Measurements from ENCODE around the gene DPYSL5.
A peak's percentile ranks its signal among the peaks of the same experiment; 100 is the strongest.

Gene DPYSL5

DNA sequence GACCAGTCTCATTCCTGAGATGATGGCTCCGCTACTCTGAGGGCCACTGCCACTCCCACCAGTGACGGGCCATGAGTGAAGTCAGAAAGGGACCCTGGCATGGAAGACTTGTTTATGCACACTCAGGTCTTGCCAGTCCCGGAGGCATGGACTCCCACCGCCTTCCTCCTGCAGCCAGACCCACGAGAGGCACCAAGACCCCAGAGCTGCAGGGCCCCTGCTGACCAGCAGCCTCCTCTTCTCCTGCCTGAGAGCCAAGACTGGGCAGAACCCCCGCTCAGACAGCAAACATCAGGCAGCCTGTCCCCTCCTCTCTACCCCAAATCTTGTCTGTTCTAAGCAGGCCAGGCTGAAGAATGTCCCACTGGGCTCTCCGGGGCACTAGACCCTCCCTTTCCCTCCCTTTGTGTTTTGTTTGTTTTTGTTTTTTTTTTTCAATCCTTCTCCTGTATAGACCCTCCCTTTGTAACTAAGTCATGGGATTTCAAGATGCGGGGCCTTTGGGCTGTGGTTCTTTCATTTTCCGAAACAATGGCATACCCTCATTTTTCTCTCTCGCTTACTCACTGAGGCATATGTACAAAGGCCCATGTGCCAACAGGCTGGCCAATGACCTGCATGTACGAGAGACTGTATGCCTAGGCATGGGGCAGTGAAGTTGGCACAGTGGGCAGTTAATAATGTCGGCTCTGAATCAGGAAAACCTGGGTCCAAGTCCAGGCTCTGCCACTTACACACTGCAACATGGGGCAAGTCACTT lies 98.2 kb downstream of the DPYSL5 start:
- no peak overlapping the region for H3K4me3 ChIP-seq (ENCODE audit: control insufficient read depth, low read depth, low read length)
- TF ChIP-seq, protein P1, sequence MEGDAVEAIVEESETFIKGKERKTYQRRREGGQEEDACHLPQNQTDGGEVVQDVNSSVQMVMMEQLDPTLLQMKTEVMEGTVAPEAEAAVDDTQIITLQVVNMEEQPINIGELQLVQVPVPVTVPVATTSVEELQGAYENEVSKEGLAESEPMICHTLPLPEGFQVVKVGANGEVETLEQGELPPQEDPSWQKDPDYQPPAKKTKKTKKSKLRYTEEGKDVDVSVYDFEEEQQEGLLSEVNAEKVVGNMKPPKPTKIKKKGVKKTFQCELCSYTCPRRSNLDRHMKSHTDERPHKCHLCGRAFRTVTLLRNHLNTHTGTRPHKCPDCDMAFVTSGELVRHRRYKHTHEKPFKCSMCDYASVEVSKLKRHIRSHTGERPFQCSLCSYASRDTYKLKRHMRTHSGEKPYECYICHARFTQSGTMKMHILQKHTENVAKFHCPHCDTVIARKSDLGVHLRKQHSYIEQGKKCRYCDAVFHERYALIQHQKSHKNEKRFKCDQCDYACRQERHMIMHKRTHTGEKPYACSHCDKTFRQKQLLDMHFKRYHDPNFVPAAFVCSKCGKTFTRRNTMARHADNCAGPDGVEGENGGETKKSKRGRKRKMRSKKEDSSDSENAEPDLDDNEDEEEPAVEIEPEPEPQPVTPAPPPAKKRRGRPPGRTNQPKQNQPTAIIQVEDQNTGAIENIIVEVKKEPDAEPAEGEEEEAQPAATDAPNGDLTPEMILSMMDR (conservative IDR thresholded peaks at IDR 0.05; ENCODE audit: control insufficient read depth, insufficient read depth, low read depth, low read length): no peak
- no peak for DNase-seq (ENCODE audit: low read depth)

DNA sequence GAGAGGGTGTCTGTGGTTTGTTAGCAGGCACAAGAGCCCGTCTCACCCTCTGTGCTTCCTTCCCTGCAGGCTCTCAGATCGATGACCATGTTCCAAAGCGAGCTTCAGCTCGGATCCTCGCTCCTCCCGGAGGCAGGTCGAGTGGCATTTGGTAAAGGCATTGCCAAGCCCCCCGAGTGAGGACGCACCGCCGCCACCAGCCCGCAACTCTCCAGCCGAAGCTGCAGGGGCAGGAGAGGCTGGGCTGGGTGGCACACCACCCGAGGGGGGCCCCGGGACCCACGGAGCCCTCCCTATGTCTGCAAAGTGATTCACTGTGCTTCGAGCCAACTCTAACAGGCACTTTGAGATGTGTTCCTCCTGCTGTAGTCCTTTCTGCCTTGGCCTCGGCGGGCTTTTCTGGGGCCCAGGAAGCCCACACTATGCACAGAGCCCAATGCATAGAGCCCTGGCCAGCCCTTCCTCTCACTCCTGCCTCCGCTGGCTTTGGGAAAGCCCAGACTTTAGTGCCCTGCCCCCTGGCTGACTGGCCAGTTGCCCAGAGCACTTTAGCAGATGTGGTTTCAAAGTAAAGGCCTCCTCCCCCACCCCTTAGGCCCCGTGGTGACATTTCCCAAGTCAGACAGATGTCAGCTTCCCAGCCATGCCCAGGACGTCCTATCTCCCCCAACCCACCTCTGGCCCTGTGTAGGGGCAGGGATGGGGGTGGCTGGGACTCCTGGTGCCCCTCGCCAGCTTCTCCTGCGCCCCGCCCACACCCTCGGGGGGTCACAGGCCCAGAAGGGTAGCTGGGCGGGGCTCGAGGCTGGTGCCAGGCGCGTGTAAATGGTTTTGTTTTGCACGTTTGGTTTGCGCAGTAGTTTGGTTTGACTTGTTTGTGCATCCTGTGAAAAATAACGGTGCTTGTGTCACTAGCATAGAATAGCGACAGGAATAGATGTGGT lies 99.2 kb downstream of the DPYSL5 start:
- no peak overlapping the region for H3K4me3 ChIP-seq (ENCODE audit: control insufficient read depth, low read depth, low read length)
- DNase-seq (ENCODE audit: low read depth): peak; percentile 25
- TF ChIP-seq, protein P1 (conservative IDR thresholded peaks at IDR 0.05; ENCODE audit: control insufficient read depth, insufficient read depth, low read depth, low read length): no peak

DNA sequence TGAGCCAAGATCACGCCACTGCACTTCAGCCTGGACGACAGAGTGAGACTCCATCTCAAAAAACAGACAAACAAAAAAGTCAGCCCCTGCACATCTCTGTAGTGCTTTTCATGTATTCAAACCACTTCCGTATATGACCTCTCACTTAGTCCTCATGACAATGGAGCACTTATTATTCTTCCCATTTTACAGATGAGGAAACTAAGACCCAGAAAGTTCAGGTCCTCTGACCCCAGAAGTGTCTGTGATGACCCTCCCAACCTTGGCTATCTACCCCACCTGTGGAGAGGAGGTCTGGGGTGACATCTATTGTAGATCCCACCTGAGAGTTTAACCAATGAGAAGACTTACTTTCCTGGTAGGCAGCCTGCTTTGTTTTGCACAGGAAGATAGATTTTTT lies 100.9 kb downstream of the DPYSL5 start:
- no peak for DNase-seq (ENCODE audit: low read depth)
- TF ChIP-seq, protein P1 (conservative IDR thresholded peaks at IDR 0.05; ENCODE audit: control insufficient read depth, insufficient read depth, low read depth, low read length): no peak

DNA sequence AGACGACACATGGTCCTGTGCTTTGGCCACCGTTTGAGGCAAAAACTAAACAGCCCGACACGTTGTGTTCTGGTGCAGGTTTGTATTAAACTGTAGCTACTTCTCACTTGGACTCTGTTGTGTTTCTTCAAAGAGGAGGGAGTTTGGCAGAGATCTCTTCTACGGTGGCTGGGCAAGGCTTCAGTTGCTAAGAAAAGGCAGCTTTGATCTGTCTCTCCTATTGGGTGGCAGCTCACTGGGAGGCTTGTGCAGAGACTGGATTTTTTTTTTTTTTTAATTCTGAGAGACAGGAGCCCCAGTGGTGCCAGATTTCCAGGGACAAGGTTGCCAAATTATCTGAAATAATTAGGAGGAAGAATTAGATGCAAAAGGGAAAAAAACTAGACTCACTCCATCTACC lies 102.3 kb downstream of the DPYSL5 start:
- no peak for DNase-seq (ENCODE audit: low read depth)
- TF ChIP-seq, protein P1 (conservative IDR thresholded peaks at IDR 0.05; ENCODE audit: control insufficient read depth, insufficient read depth, low read depth, low read length): no peak
- H3K4me3 ChIP-seq (ENCODE audit: control insufficient read depth, low read depth, low read length): no peak overlapping the region

More for the DNA sequence above, 100.9 kb downstream of the DPYSL5 start:
- no peak overlapping the region for H3K4me3 ChIP-seq (ENCODE audit: control insufficient read depth, low read depth, low read length)

DNA sequence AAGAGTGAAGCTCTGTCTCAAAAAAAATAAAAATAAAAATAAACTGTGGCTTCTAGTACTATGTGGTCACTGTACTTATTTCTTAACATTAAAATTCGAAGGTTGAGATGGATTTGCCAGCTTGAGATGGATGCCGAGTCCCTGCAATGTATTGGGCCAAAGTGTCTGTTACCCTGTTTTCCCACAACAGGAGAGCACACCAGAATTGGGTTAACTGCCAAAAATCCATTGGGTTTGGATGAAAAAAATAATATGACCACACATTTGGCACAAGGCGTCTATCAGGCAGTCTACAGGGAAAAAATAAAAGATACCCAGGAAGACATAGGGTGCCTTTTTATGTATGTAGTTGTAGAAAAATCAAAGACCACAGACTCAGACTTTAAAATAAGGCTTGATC lies 103.3 kb downstream of the DPYSL5 start:
- TF ChIP-seq, protein P1 (conservative IDR thresholded peaks at IDR 0.05; ENCODE audit: control insufficient read depth, insufficient read depth, low read depth, low read length): no peak
- DNase-seq (ENCODE audit: low read depth): no peak

DNA sequence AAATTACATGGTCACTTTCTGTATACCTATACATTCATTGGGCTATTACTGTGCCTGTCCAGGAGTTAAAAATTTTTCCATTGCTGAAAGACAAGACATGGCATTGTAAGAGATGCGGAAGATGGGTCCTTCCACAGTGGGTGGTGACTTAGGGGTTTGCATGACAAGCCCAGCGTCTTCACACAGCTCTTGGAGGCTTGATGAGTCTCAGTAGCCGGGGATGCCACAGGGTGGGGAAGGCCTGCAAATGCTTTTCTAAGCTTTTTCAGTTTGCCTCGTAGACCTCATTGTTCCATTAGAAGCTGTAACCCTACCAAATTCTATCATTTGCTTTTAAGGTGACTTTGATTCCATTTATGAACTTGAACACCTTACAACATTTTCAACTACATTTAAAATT lies 104.4 kb downstream of the DPYSL5 start:
- TF ChIP-seq, protein P1 (conservative IDR thresholded peaks at IDR 0.05; ENCODE audit: control insufficient read depth, insufficient read depth, low read depth, low read length): no peak
- no peak for DNase-seq (ENCODE audit: low read depth)
- H3K4me3 ChIP-seq (ENCODE audit: control insufficient read depth, low read depth, low read length): no peak overlapping the region

More for the DNA sequence above, 103.3 kb downstream of the DPYSL5 start:
- H3K4me3 ChIP-seq (ENCODE audit: control insufficient read depth, low read depth, low read length): no peak overlapping the region
